Heart right ventricle (tissue), 16 donors: Measurements from ENCODE around the gene NCAN. TPM values are rescaled to one million over a fixed set of nuclear protein-coding genes. Genes with fewer than 3 reads are reported as not detected.

ENCODE experiments used
- ATAC-seq, 8 donors: fragments of 200-7000 bp; cut with Tn5 transposase; one replicate each; pipeline ENCODE4 v1.9.1; 2020; ENCODE audit warnings: mild to moderate bottlenecking in 8 of 8, moderate library complexity in 8 of 8, moderate number of reproducible peaks in 1 of 8
- DNase-seq, 2 donors: peaks; one replicate each; pipeline ENCODE4 v3.0.0-alpha.2; 2020
- H3K27ac ChIP-seq, 10 donors: fragments of 200-600 bp; sonication (generic) in 2 of 10; one replicate each; pipeline versions ENCODE4 v1.5.0 to v1.8.0; 2020 to 2022; ENCODE audit warnings: mild to moderate bottlenecking in 3 of 10
- H3K27me3 ChIP-seq, 7 donors: fragments of 200-600 bp; one replicate each; pipeline ENCODE4 v1.8.0; 2021 to 2022; ENCODE audit warnings: mild to moderate bottlenecking in 2 of 7
- H3K36me3 ChIP-seq, 9 donors: fragments of 200-600 bp; sonication (generic) in 1 of 9; one replicate each; pipeline versions ENCODE4 v1.5.0 to v1.8.0; 2020 to 2022; ENCODE audit warnings: mild to moderate bottlenecking in 2 of 9
- H3K4me1 ChIP-seq, 9 donors: fragments of 200-600 bp; sonication (generic) in 1 of 9; one replicate each; pipeline versions ENCODE4 v1.5.0 to v1.8.0; 2020 to 2022; ENCODE audit warnings: mild to moderate bottlenecking in 4 of 9
- H3K4me3 ChIP-seq, 10 donors: fragments of 200-600 bp; sonication (generic) in 2 of 10; one replicate each; pipeline versions ENCODE4 v1.5.0 to v1.8.0; 2020 to 2022; ENCODE audit warnings: mild to moderate bottlenecking in 7 of 10, moderate library complexity in 2 of 10
- H3K9me3 ChIP-seq, 11 donors: fragments of 200-600 bp in 10 of 11; sonication (generic) in 2 of 11; one replicate each; pipeline versions ENCODE4 v1.5.0 to v1.8.0; 2013 to 2022; ENCODE audit warnings: mild to moderate bottlenecking in 2 of 11, control low read depth in 1 of 11, moderate library complexity in 1 of 11
- CTCF ChIP-seq, 9 donors: fragments of 200-600 bp; sonication (generic) in 2 of 9; IDR thresholded peaks; one replicate each; pipeline versions ENCODE4 v1.5.0 to v1.8.0; 2021 to 2022; ENCODE audit warnings: antibody characterized with exemption in 9 of 9, mild to moderate bottlenecking in 5 of 9, moderate library complexity in 1 of 9
- WGBS, 2 donors: extraction: QIAGEN DNeasy Blood & Tissue Kit; methylation state at CpG; one replicate each; pipeline ENCODE4 v1.1.7; 2013; ENCODE audit warnings: inconsistent platforms in 1 of 2; 5-methylcytosine and 5-hydroxymethylcytosine counted together
- intact Hi-C, 10 donors: fragments of 100-400 bp; cut with DNase I; formaldehyde crosslinking; loops; one replicate each; pipeline versions ENCODE4 v1.11.1 to v1.14.2; 2022
- polyA plus RNA-seq, 2 donors: library from polyadenylated mRNA; stranded (reverse); fragments of 200-250 nt; gene quantifications; one replicate each; pipeline ENCODE4 v1.2.3, GENCODE V29; 2013
- total RNA-seq, 10 donors: library from RNA; stranded (reverse); fragmentation: NEBNext Ultra II Directional in 3 of 10; extraction: Animal tissue kit (Norgen Biotek cat#: 25700) in 3 of 10; gene quantifications; one replicate each; pipeline versions ENCODE4 v1.2.1 to v1.2.4, GENCODE V29; 2021 to 2023
- donor health status: Arrhythmogenic right ventricular cardiomyopathy.
- donor health status: ischemic (EF 13 %, LVEDD 7.1; RV severe dilation, severe dysfunction).
- donor health status: healthy with polysubstance abuse.
- donor health status: DM: no; HTN: yes; CAD: no.
- donor health status: DM: no; HTN: no; CAD: no.
- donor health status: ischemic (EF 25% LVEDD 6.9; RV normal size, moderate dysfunction).
- donor health status: ischemic (EF 25% LVEDD 5.7; RV mildly dilated, moderate dysfunction).
- donor health status: healthy.
- donor health status: DM: yes; HTN: yes; CAD: no.
- donor health status: Ischemic cardiomyopathy.
- donor health status: ischemic (EF 35%, LVEDD 5.7; RV mildly dilated, moderate dysfunction).
- donor health status: nonischemic (EF 11% LVEDD 7.7; RV severe dilation, severe dysfunction).
- donor health status: DM: yes; HTN: yes; CAD: no.
- donor health status: PGD.
- donor health status: ischemic (EF 29% LVEDD 5.4; RV normal size, mild dysfunction).
- donor health status: nonischemic (EF 23%, LVEDD 6.1; RV moderate dilation, normal function).

NCAN gene
- total and polyA plus RNA-seq, 12 donors, result not detected

GRCh38 chr19:19181488-19181998 is 30.2 kb upstream of the NCAN start:
- Histone ChIP-seq H3K4me3 (no peak overlapping the region), H3K27me3 (no peaks in the 10 kb centered on the region), H3K9me3 (peaks cover 0 to 6% (median 0%) of the 10 kb centered on the region in 11 donors), H3K4me1 (no peaks in the 10 kb centered on the region), H3K36me3 (peaks cover 0 to 84% (median 11%) of the 10 kb centered on the region in 9 donors), H3K27ac (peak overlapping the region in 1 of 10 donors; percentile 40)
- TF ChIP-seq CTCF (IDR thresholded peaks at IDR 0.05), result no peak
- 94 to 95% methylated on average over 9 of the region's 9 CpGs for WGBS, 2 donors
- no peak for DNase-seq
- intact Hi-C loops, result loop anchor here in 1 of 10 donors (5.0 kb wide), 1 partner anchor 129 kb away; no protein-coding TSS in a partner anchor
- no peak for ATAC-seq

GRCh38 chr19:19185853-19186740 is 25.7 kb upstream of the NCAN start:
- peaks cover 0 to 58% (median 6%) of the 10 kb centered on the region in 9 donors for H3K36me3 ChIP-seq
- H3K4me1 ChIP-seq, result peaks cover 9 to 34% (median 22%) of the 10 kb centered on the region in 9 donors
- TF ChIP-seq CTCF (IDR thresholded peaks at IDR 0.05), result peak in 8 of 9 donors; percentile 26 to 55 (median 50)
- 61 to 69% methylated on average over 9 of the region's 9 CpGs for WGBS, 2 donors
- DNase-seq, result no peak
- H3K27ac ChIP-seq, result peak overlapping the region in 1 of 10 donors; percentile 79
- peaks cover 0 to 4% (median 0%) of the 10 kb centered on the region in 11 donors for H3K9me3 ChIP-seq
- no peak overlapping the region for H3K4me3 ChIP-seq
- ATAC-seq, result peak in 6 of 8 donors; percentile 22 to 61 (median 46)
- H3K27me3 ChIP-seq, result no peaks in the 10 kb centered on the region
- intact Hi-C loops, result no loop called here

- WGBS, 2 donors, result 93 to 95% methylated on average over 14 of the region's 14 CpGs
- intact Hi-C loops, result no loop called here
- H3K27ac ChIP-seq, result peak overlapping the region in 1 of 10 donors; percentile 79
Observed at GRCh38 chr19:19186742-19187141, 25.0 kb upstream of the NCAN start.

More at GRCh38 chr19:19186742-19187141, 25.0 kb upstream of the NCAN start:
- no peaks in the 10 kb centered on the region for H3K27me3 ChIP-seq
- H3K4me3 ChIP-seq, result no peak overlapping the region
- TF ChIP-seq CTCF (IDR thresholded peaks at IDR 0.05), result no peak
- ATAC-seq (no peak), DNase-seq (no peak)
- H3K4me1 ChIP-seq, result peaks cover 9 to 38% (median 25%) of the 10 kb centered on the region in 9 donors
- H3K36me3 ChIP-seq, result peaks cover 0 to 51% (median 6%) of the 10 kb centered on the region in 9 donors
- peaks cover 0 to 4% (median 0%) of the 10 kb centered on the region in 11 donors for H3K9me3 ChIP-seq
